ENCODE results near the gene TSPO2.

The TSPO2 gene

GRCh38 chr6:41074692-41075436, 32.6 kb downstream of the TSPO2 start:
- no peak for DNase-seq (ENCODE audit: low read depth in 1 of 2, low spot score in 1 of 2)

DNA sequence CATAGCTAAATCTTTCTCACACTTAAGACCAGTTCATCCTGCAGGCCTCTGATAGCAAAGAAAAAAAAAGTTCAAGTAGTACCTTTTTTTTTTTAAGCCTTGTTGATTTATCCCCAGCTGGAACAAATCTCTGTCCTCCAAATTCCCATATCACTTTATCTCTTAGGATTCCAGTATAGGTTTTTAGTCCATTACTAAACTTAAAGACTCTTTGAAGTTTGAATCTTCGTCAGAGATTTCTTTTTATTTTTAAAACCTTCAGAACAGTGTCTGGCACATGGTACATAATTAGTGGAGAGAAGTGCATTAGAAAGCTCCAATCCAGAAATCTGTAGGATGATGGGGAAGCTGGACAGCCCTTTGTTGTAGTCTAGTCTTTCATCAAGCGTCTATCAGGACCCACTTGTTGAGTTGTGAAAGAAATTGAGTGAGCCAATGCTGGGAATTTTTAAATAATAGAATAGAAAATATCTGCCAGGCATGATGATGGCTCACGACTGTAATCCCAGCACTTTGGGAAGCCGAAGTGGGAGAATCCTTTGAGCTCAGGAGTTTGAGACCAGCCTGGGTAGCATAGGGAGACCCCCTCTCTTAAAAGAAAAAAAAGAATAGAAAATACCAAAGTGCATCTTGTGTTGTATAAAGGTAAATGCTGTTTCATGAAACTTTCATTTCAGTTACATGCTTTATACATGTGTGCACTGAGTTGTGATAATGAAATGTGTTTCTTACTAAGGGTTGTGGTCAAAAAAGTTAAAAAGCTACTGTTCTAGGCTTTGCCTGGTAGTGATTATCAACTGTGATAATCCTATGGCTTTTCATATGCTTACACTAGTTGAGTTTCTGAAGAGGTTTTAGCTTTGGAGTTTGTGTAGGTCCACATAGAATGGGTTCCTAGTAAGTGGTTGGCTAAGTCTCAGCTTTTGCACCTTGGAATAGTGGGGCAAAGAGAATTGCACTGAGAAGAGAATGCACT, 33.7 kb downstream of the TSPO2 start:
- no peak for DNase-seq (ENCODE audit: low read depth in 1 of 2, low spot score in 1 of 2)

- DNase-seq (ENCODE audit: low read depth in 1 of 2, low spot score in 1 of 2), result no peak
Observed at GRCh38 chr6:41077536-41077935, 35.3 kb downstream of the TSPO2 start.

DNA sequence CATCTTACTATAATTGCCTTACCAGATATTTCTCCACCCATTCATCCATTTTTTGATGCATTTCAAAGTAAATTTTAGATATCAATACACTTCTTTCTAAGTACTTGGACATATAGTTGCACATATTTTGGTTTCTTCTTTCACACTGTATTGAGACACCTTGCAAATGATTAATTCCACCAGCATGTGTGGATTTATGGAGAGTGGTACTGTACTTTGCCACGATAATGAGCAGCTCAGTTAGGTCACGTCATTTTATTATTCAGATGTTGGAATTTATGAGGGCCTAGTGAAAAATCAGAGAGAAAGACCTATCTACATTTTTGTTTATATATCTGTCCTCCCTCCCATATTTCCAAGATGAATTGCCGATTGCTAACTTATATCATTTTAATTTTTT, 35.8 kb downstream of the TSPO2 start:
- DNase-seq (ENCODE audit: low read depth in 1 of 2, low spot score in 1 of 2), result no peak

DNA sequence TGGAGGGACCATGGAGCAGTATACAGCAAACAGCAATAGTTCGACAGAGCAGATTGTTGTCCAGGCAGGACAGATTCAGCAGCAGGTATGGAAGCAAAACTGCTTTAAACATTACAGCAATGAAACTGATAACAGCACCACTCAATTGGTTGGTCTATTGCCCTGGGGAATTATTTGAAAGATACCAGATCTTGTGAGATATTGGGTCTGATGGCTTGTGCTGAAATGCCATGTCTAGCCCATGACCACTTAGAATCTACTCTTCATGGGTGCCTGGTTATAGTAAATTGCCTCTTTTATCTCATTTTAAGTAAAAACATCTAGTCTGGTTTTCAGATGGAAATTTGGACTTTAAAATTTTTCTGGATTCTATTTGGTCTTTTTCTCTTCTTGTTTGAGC, 36.8 kb downstream of the TSPO2 start:
- DNase-seq (ENCODE audit: low read depth in 1 of 2, low spot score in 1 of 2), result no peak

DNA sequence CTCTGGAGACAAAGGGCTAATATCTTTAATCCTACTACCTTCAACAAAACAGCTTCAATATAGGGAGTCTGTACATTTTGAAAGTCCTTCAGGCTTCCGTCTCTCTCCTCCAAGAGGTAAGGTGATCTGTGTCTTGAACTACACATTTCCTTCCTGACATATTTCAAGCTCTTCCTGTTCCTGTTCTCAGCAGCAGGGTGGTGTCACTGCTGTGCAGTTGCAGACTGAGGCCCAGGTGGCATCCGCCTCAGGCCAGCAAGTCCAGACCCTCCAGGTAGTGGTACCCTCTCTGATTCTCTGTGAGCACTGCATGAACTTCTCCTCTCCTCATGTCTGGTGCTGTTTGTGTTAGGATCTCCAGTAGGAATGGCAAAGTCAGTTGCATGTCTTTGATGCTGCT, 38.4 kb downstream of the TSPO2 start:
- DNase-seq (ENCODE audit: low read depth in 1 of 2, low spot score in 1 of 2), result no peak

- no peak for DNase-seq (ENCODE audit: low read depth in 1 of 2, low spot score in 1 of 2)
Observed at GRCh38 chr6:41083072-41083471, 40.8 kb downstream of the TSPO2 start.

DNA sequence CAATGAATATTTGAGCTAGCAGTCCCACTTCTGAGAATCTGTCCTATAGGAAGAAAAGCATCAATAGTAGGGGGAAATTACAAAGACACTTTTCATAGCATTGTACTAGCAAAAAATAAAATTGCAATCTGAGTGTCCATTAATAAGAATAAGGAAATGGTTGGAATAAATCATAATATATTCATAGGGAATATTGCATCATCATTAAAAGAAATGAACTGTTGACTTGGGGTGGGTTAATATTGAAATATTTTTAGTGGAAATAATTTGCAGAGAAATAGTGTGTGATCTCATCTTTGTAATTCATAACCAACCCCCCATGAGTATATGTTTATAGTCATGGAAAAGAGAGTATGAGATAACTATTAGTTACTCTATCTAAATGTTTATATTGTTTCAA, 42.9 kb downstream of the TSPO2 start:
- no peak for DNase-seq (ENCODE audit: low read depth in 1 of 2, low spot score in 1 of 2)

GRCh38 chr6:41088451-41088850, 46.2 kb downstream of the TSPO2 start:
- DNase-seq (ENCODE audit: low read depth in 1 of 2, low spot score in 1 of 2), result no peak

- DNase-seq (ENCODE audit: low read depth in 1 of 2, low spot score in 1 of 2), result no peak
Observed at GRCh38 chr6:41090841-41091761, 48.8 kb downstream of the TSPO2 start.

GRCh38 chr6:41092421-41093140, 50.3 kb downstream of the TSPO2 start:
- no peak for DNase-seq (ENCODE audit: low read depth in 1 of 2, low spot score in 1 of 2)

- DNase-seq (ENCODE audit: low read depth in 1 of 2, low spot score in 1 of 2), result no peak
Observed at GRCh38 chr6:41093729-41094128, 51.5 kb downstream of the TSPO2 start.
